Fibroblast of mammary gland (primary cell): ENCODE data around the gene BET1L.

Source experiments
- DNase-seq: peaks from one replicate; pipeline ENCODE4 v3.0.0-alpha.2; 2010; ENCODE audit warnings: low read depth
- H3K4me3 ChIP-seq: 2 replicates; pipeline ENCODE4 v1.5.1; 2011; ENCODE audit warnings: low read depth, mild to moderate bottlenecking, low read length, moderate library complexity; ENCODE audit not compliant: control insufficient read depth
- CTCF ChIP-seq: conservative IDR thresholded peaks from 2 replicates; pipeline ENCODE4 v1.5.1; 2011; ENCODE audit warnings: low read depth, low read length, inconsistent platforms; ENCODE audit not compliant: control insufficient read depth, insufficient read depth

Gene BET1L

GRCh38 chr11:210122-210802, 3.1 kb upstream of the BET1L start:
- DNase-seq, result peak; percentile 80
- H3K4me3 ChIP-seq, result peak overlapping the region; percentile 95
- TF ChIP-seq CTCF, result no peak

DNA sequence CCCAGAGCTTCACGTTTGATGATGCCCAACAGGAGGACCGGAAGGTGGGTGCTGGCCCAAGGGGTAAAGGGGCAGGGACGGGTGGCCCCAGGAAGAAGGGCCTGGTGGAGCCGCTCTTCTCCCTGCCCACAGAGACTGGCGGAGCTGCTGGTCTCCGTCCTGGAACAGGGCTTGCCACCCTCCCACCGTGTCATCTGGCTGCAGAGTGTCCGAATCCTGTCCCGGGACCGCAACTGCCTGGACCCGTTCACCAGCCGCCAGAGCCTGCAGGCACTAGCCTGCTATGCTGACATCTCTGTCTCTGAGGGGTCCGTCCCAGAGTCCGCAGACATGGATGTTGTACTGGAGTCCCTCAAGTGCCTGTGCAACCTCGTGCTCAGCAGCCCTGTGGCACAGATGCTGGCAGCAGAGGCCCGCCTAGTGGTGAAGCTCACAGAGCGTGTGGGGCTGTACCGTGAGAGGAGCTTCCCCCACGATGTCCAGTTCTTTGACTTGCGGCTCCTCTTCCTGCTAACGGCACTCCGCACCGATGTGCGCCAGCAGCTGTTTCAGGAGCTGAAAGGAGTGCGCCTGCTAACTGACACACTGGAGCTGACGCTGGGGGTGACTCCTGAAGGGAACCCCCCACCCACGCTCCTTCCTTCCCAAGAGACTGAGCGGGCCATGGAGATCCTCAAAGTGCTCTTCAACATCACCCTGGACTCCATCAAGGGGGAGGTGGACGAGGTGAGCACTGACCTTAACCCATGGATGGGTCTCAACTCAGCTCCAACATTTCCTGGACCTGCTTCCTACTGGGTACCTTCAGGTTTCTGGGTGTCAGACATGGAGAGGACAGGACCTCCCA, 2.3 kb upstream of the BET1L start:
- H3K4me3 ChIP-seq, result peak overlapping the region; percentile 95
- DNase-seq, result peak; percentile 21
- no peak for TF ChIP-seq CTCF

DNA sequence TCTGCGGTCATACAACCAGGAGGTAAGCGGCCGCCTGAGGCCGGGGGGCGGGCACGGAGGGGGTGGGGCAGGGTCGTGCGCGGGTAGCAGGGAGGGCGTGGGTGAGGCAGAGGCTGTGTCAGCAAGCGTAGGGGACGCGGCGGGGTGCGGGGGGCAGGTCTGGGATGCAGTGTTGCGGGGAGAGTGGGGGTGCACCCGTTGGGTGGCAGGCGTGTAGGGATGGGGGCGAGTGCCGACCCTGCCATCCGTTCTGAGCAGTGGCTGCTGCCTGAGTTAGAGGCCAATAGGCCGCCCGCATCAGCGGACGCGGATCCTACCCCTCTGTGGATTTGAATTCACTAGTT, 1.7 kb upstream of the BET1L start:
- DNase-seq, result no peak
- no peak for TF ChIP-seq CTCF
- H3K4me3 ChIP-seq, result peak overlapping the region; percentile 95

DNA sequence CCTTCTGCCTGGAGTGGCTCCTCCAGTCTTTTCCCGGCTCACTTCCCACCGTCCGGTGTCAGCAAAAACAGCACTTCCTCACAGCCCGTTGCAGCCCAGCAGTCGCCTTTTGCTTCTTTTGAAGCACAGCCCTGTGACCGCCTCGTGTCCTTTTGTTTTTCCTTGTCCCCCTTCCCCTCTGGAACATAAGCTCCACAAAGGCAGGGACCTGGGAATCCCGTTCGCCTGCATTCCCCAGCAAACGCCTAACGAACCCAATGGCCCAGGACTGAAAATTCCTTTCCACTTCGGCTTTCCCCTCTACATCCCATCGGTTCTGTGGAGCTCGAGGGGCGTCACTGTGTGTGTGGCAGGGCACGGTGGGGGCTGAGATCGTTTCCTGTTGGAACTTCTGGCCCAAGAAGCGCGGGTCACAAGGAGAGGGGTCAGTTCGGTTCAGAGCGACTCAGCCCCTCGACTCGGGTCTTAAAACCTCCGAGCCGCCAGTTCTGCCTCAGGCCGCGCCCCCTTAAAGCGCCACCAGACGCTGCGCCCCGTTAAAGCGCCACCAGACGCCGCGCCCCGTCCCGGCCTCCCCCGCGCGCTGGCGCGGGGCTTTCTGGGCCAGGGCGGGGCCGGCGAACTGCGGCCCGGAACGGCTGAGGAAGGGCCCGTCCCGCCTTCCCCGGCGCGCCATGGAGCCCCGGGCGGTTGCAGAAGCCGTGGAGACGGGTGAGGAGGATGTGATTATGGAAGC, 1.1 kb upstream of the BET1L start:
- TF ChIP-seq CTCF, result no peak
- peak; percentile 62 for DNase-seq
- peak overlapping the region; percentile 95 for H3K4me3 ChIP-seq

DNA sequence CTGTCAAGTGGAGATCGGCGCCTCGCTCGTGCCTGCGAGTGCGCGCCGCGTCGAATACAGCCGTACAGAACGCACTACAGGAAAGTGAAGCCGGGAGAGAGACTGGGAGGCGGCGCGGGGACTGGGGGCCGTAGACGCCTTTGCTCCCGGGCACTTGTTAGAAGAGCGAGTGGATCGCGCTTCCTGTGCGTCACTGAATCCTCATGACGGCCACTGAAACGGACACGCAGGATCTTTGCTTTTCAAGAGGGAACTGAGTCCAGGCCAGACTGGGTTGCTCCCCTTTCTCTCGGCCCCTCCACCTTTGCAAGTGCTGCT, 623 bp upstream of the BET1L start:
- TF ChIP-seq CTCF, result no peak
- peak overlapping the region; percentile 95 for H3K4me3 ChIP-seq
- DNase-seq, result peak; percentile 63

DNA sequence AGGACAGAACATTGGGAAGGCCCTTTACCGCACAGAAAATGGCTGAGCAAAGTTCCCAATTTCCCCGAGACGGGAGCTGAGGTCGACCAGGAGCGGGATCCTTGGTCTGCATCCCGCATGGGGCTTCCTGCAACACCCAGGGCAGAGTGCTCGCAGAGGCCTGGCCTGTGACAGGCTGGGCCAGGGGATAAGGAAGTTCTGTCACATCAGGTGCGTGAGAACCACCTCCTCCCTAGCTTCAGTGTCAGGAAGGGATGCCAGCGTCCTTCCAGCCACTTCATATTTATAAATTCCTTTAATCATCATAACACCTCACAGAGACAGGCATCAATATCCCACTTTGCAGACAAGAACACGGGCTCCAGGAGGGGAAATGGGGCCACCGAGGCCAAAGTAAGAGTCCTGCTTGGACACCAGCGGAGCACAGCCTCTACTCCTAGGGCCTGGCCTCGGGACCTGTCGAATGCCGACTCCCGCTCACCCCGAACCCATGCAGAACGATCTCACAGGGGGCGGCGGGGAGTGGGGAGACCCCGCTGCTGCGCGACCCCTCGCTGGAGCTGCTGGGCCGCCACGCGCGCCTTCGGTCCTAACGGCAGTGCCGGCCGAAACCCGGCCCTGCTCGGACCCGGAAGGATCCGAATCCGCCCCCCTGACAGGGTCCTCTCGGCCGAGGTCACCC, 532 bp downstream of the BET1L start:
- DNase-seq, result peak; percentile 16
- H3K4me3 ChIP-seq, result peak overlapping the region; percentile 95
- no peak for TF ChIP-seq CTCF
